K562 (cell line): ENCODE data around the gene CCDC9. TPM values are rescaled to one million over a fixed set of nuclear protein-coding genes. Genes with fewer than 3 reads are reported as not detected.

Experiments used
- E4F1 ChIP-seq: fragments of 250-450 bp; sonication (Bioruptor Pico); IDR thresholded peaks from 2 replicates; pipeline ENCODE4 v1.5.0; 2021; ENCODE audit warnings: mild to moderate bottlenecking, borderline replicate concordance
- ELF1 ChIP-seq: fragments of 200-800 bp; sonication (Bioruptor generic); IDR thresholded peaks from 2 replicates; pipeline ENCODE4 v1.6.1; 2016; ENCODE audit warnings: missing genetic modification characterization, missing compliant biosample characterization
- FOXJ3 ChIP-seq: sonication (generic); formaldehyde crosslinking; IDR thresholded peaks from 2 replicates; pipeline ENCODE4 v1.4.0; 2020; ENCODE audit warnings: mild to moderate bottlenecking, missing genetic modification reagents
- POLR2H ChIP-seq: IDR thresholded peaks from 2 replicates; pipeline ENCODE4 v1.6.1; 2016; ENCODE audit warnings: missing genetic modification characterization, low read depth, mild to moderate bottlenecking, control low read depth, missing compliant biosample characterization, moderate library complexity
- RBM22 ChIP-seq: fragments of 200-400 bp; formaldehyde crosslinking; IDR thresholded peaks from 2 replicates; pipeline ENCODE4 v1.6.1; 2018; ENCODE audit warnings: low read length, low read depth; ENCODE audit not compliant: poor library complexity, severe bottlenecking
- SMARCA4 ChIP-seq: fragments of 450-650 bp; IDR thresholded peaks from 2 replicates; pipeline ENCODE4 v1.6.1; 2016
- SNIP1 ChIP-seq: fragments of 450-650 bp; IDR thresholded peaks from 2 replicates; pipeline ENCODE4 v1.7.1; 2017; ENCODE audit warnings: low read depth, mild to moderate bottlenecking
- XRCC5 ChIP-seq: fragments of 200-400 bp; formaldehyde crosslinking; IDR thresholded peaks from 2 replicates; pipeline ENCODE4 v1.6.1; 2017; ENCODE audit warnings: low read depth, mild to moderate bottlenecking, low read length
- ZNF324 ChIP-seq: fragments of 250-450 bp; sonication (Bioruptor Pico); IDR thresholded peaks from 2 replicates; pipeline ENCODE4 v1.4.0; 2020; ENCODE audit warnings: mild to moderate bottlenecking
- ZNF695 ChIP-seq: fragments of 450-650 bp; formaldehyde crosslinking; IDR thresholded peaks from 2 replicates; pipeline ENCODE4 v1.4.0; 2020; ENCODE audit warnings: mild to moderate bottlenecking, moderate library complexity
- polyA plus RNA-seq, 8 experiments: library from polyadenylated mRNA; depleted of rRNA in 4 of 8; stranded (reverse) in 5 of 8; unstranded in 3 of 8; fragments of >200 nt; fragmentation: Nextera tagmentation in 2 of 8; fragmentation: Illumina TruSeq in 1 of 8; extraction: Ambion mirVana in 2 of 8; extraction: Trizol in 1 of 8; gene quantifications; 2 replicates each; pipeline versions ENCODE4 v1.2.1 to v1.2.3, GENCODE V29; 2011 to 2014; ENCODE audit warnings: inconsistent platforms in 1 of 8, missing spikeins in 1 of 8
- total RNA-seq, 7 experiments: library from RNA; depleted of rRNA in 6 of 7; stranded (reverse); fragments of >200 nt in 6 of 7; fragmentation: Illumina TruSeq in 2 of 7; extraction: Trizol in 2 of 7; gene quantifications; 2 replicates each; pipeline versions ENCODE4 v1.2.1 to v1.2.3, GENCODE V29; 2011 to 2021; ENCODE audit warnings: low replicate concordance in 1 of 7
- TF ChIP-seq, protein P1 (sequence below), 2 experiments: fragments of 450-650 bp in 1 of 2; sonication (generic) in 1 of 2; formaldehyde crosslinking in 1 of 2; IDR thresholded peaks; 2 replicates each; pipeline versions ENCODE4 v1.7.1 to v1.9.0; 2016 to 2022; ENCODE audit warnings: inconsistent platforms in 1 of 2, mild to moderate bottlenecking in 1 of 2, missing genetic modification reagents in 1 of 2
- TF ChIP-seq, protein P2 (sequence below): fragments of 250-450 bp; sonication (Bioruptor Pico); IDR thresholded peaks from 2 replicates; pipeline ENCODE4 v1.8.0; 2022; ENCODE audit warnings: moderate library complexity, mild to moderate bottlenecking, inconsistent platforms

Gene CCDC9
- total and polyA plus RNA-seq, 9 of the 15 experiments (the other 6 are each of a cell fraction or from before 2014, with no cell fraction given) = 0.23 to 38.6 (median 8.4) TPM

DNA sequence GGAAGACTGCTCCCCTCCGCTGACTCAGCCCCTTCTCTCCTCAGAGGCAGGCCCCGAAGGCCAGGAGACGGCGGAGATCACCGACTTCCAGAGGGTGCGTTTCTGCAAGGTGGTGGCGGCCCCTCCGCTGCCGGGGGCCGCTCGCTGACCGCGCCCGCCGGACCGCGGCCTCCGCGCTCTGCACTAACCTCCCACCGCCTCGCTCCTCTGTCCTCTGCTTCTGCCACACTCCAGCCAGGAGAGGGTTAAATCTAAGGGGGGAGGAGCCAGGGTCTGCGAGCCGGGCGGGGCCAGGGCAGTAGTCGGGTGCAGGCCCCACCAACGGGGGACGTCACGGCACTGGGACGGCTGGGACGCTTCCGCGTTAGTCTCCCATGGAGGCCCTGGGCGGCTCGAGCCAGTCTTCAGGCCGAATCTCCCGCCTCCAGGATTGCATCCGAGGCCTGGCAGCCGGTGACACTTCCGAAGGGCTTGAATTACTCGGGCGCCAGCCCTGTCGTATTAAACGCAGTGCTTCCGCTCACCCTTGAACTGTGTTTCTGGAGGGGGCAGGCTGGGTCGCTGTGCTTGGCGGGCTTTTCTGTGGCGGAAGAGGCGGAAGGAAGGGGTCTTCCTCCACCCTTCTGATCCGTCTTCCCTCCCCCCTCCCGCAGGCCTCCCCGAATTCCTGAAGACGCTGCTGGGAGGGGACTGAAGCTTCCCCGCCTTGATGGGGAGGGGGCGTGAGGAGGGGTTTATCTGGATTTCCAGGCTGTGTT is 17.2 kb downstream of the CCDC9 start (continued):
- TF ChIP-seq, protein P1, sequence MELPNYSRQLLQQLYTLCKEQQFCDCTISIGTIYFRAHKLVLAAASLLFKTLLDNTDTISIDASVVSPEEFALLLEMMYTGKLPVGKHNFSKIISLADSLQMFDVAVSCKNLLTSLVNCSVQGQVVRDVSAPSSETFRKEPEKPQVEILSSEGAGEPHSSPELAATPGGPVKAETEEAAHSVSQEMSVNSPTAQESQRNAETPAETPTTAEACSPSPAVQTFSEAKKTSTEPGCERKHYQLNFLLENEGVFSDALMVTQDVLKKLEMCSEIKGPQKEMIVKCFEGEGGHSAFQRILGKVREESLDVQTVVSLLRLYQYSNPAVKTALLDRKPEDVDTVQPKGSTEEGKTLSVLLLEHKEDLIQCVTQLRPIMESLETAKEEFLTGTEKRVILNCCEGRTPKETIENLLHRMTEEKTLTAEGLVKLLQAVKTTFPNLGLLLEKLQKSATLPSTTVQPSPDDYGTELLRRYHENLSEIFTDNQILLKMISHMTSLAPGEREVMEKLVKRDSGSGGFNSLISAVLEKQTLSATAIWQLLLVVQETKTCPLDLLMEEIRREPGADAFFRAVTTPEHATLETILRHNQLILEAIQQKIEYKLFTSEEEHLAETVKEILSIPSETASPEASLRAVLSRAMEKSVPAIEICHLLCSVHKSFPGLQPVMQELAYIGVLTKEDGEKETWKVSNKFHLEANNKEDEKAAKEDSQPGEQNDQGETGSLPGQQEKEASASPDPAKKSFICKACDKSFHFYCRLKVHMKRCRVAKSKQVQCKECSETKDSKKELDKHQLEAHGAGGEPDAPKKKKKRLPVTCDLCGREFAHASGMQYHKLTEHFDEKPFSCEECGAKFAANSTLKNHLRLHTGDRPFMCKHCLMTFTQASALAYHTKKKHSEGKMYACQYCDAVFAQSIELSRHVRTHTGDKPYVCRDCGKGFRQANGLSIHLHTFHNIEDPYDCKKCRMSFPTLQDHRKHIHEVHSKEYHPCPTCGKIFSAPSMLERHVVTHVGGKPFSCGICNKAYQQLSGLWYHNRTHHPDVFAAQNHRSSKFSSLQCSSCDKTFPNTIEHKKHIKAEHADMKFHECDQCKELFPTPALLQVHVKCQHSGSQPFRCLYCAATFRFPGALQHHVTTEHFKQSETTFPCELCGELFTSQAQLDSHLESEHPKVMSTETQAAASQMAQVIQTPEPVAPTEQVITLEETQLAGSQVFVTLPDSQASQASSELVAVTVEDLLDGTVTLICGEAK (IDR thresholded peaks at IDR 0.05) = no peak
- TF ChIP-seq, protein P1 (CRISPR knock-in tag; IDR thresholded peaks at IDR 0.05) = no peak
- TF ChIP-seq SNIP1 (no peak), XRCC5 (no peak), ZNF695 (CRISPR knock-in tag) (no peak), RBM22 (peak; percentile 87), ZNF324 (CRISPR knock-in tag) (no peak), SMARCA4 (no peak), ELF1 (tag) (peak; percentile 93), E4F1 (CRISPR knock-in tag) (no peak), FOXJ3 (CRISPR knock-in tag) (no peak), POLR2H (tag) (peak; percentile 86)
- TF ChIP-seq, protein P2, sequence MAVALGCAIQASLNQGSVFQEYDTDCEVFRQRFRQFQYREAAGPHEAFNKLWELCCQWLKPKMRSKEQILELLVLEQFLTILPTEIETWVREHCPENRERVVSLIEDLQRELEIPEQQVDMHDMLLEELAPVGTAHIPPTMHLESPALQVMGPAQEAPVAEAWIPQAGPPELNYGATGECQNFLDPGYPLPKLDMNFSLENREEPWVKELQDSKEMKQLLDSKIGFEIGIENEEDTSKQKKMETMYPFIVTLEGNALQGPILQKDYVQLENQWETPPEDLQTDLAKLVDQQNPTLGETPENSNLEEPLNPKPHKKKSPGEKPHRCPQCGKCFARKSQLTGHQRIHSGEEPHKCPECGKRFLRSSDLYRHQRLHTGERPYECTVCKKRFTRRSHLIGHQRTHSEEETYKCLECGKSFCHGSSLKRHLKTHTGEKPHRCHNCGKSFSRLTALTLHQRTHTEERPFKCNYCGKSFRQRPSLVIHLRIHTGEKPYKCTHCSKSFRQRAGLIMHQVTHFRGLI (CRISPR knock-in tag) = no peak
